Ishikawa (cell line): ENCODE data around the gene ZRANB1.

ENCODE experiments used
- CEBPB ChIP-seq: IDR thresholded peaks from 2 replicates; pipeline ENCODE4 v1.6.1; 2012
- CREB1 ChIP-seq: IDR thresholded peaks from 2 replicates; pipeline ENCODE4 v1.6.1; 2012; ENCODE audit warnings: low read depth
- EGR1 ChIP-seq: IDR thresholded peaks from 2 replicates; pipeline ENCODE4 v1.6.1; 2012
- EP300 ChIP-seq: IDR thresholded peaks from 2 replicates; pipeline ENCODE4 v1.6.1; 2012; ENCODE audit warnings: borderline replicate concordance
- FOXM1 ChIP-seq: IDR thresholded peaks from 2 replicates; pipeline ENCODE4 v1.6.1; 2012; ENCODE audit warnings: low read depth, borderline replicate concordance
- MAX ChIP-seq: IDR thresholded peaks from 2 replicates; pipeline ENCODE4 v1.6.1; 2012
- NFIC ChIP-seq: IDR thresholded peaks from 2 replicates; pipeline ENCODE4 v1.6.1; 2012
- RAD21 ChIP-seq: IDR thresholded peaks from 2 replicates; pipeline ENCODE4 v1.6.1; 2012; ENCODE audit warnings: low read depth
- REST ChIP-seq: IDR thresholded peaks from 2 replicates; pipeline ENCODE4 v1.6.1; 2012; ENCODE audit warnings: low read depth, mild to moderate bottlenecking
- TAF1 ChIP-seq: IDR thresholded peaks from 2 replicates; pipeline ENCODE4 v1.6.1; 2012; ENCODE audit warnings: low read depth, mild to moderate bottlenecking
- TCF12 ChIP-seq: IDR thresholded peaks from 2 replicates; pipeline ENCODE4 v1.6.1; 2012; ENCODE audit warnings: low read depth
- USF1 ChIP-seq: IDR thresholded peaks from 2 replicates; pipeline ENCODE4 v1.6.1; 2012
- YY1 ChIP-seq: IDR thresholded peaks from 2 replicates; pipeline ENCODE4 v1.6.1; 2012; ENCODE audit warnings: low read depth
- ZBTB7A ChIP-seq: IDR thresholded peaks from 2 replicates; pipeline ENCODE4 v1.6.1; 2012; ENCODE audit warnings: low read depth

GRCh38 chr10:125011171-125011925 is 69.4 kb downstream of the ZRANB1 start:
- TF ChIP-seq NFIC, result no peak
- TF ChIP-seq TAF1, result no peak
- TF ChIP-seq MAX, result no peak
- no peak for TF ChIP-seq EGR1
- no peak for TF ChIP-seq CEBPB
- TF ChIP-seq USF1, result no peak
- no peak for TF ChIP-seq FOXM1
- TF ChIP-seq CREB1, result no peak
- no peak for TF ChIP-seq RAD21
- no peak for TF ChIP-seq YY1
- TF ChIP-seq TCF12, result no peak
- TF ChIP-seq REST, result no peak
- no peak for TF ChIP-seq EP300
- no peak for TF ChIP-seq ZBTB7A
